GM12878 (cell line): ENCODE results near the gene TBXA2R. TPM values are rescaled to one million over a fixed set of nuclear protein-coding genes. Genes with fewer than 3 reads are reported as not detected.

Source experiments
- ATAC-seq: fragments of 200-7000 bp; cut with Tn5 transposase; 3 replicates; pipeline ENCODE4 v1.9.1; 2020; ENCODE audit warnings: mild to moderate bottlenecking, moderate library complexity
- BruUV-seq: library from RNA; stranded (reverse); fragments of 400-500 nt; replicated peaks from 2 replicates; lab custom pipeline; 2021; lab: Mats Ljungman, UMichigan
- CTCF ChIA-PET: fragments of 300-600 bp; sonication (Branson Sonifier 250); formaldehyde crosslinking; extraction: SDS; loops from one replicate; lab custom pipeline; 2021; ENCODE audit warnings: inconsistent platforms; lab: Yijun Ruan, JAX
- POLR2A ChIA-PET: fragments of 350-600 bp; formaldehyde crosslinking; extraction: SDS; loops from one replicate; lab custom pipeline; 2021; ENCODE audit warnings: inconsistent platforms; lab: Charles Lee
- RAD21 ChIA-PET: fragments of 300-600 bp; sonication (Branson Sonifier 250); formaldehyde crosslinking; loops from one replicate; lab custom pipeline; 2023; ENCODE audit warnings: antibody characterized with exemption; ENCODE audit not compliant: unreplicated experiment; lab: Charles Lee
- SMC1A ChIA-PET: fragments of 300-600 bp; sonication (Branson Sonifier 250); formaldehyde crosslinking; loops from one replicate; lab custom pipeline; 2023; ENCODE audit not compliant: unreplicated experiment, uncharacterized antibody; lab: Charles Lee
- DNase-seq: peaks from one replicate; pipeline ENCODE4 v3.0.0-alpha.2; 2011; ENCODE audit warnings: low read depth, low spot score
- FAIRE-seq: peaks from 3 replicates; lab custom pipeline; 2011; peaks lifted over from hg19 to GRCh38; lab: Jason Lieb, UNC
- H2AFZ ChIP-seq: 2 replicates; pipeline ENCODE4 v1.6.0; 2011; ENCODE audit warnings: low read depth, low read length, control low read depth; ENCODE audit not compliant: control insufficient read depth
- H3K27ac ChIP-seq: 2 replicates; pipeline ENCODE4 v1.5.1; 2011; ENCODE audit warnings: control low read depth; ENCODE audit not compliant: control insufficient read depth, insufficient read depth
- H3K27me3 ChIP-seq, 2 experiments: replicated peaks in 1 of 2; 2 replicates each; pipeline versions ENCODE4 v1.6.0 to v1.6.1; 2011; ENCODE audit warnings: low read length in 1 of 2; ENCODE audit not compliant: control insufficient read depth in 2 of 2, insufficient read depth in 2 of 2
- H3K36me3 ChIP-seq, 2 experiments: 2 replicates each; pipeline ENCODE4 v1.5.1; 2011; ENCODE audit warnings: low read length in 1 of 2; ENCODE audit not compliant: control insufficient read depth in 2 of 2, insufficient read depth in 2 of 2
- H3K4me1 ChIP-seq: 2 replicates; pipeline ENCODE4 v1.6.1; 2011; ENCODE audit warnings: mild to moderate bottlenecking, low read length, moderate library complexity, mixed read lengths; ENCODE audit not compliant: control insufficient read depth, insufficient read depth
- H3K4me2 ChIP-seq: 2 replicates; pipeline ENCODE4 v1.6.0; 2011; ENCODE audit warnings: control low read depth; ENCODE audit not compliant: control insufficient read depth, insufficient read depth
- H3K4me3 ChIP-seq: fragments of 200-600 bp; sonication (generic); 2 replicates; pipeline ENCODE4 v1.5.1; 2016
- H3K79me2 ChIP-seq: 2 replicates; pipeline ENCODE4 v1.6.0; 2011; ENCODE audit warnings: low read length; ENCODE audit not compliant: control insufficient read depth, insufficient read depth
- H3K9ac ChIP-seq: 2 replicates; pipeline ENCODE4 v1.8.0; 2011; ENCODE audit warnings: low read length, control low read depth, mixed read lengths; ENCODE audit not compliant: control insufficient read depth, insufficient read depth
- H3K9me3 ChIP-seq: replicated peaks from 3 replicates; pipeline ENCODE4 v1.5.1; 2011; ENCODE audit warnings: mild to moderate bottlenecking, low read length; ENCODE audit not compliant: control insufficient read depth, insufficient read depth
- H4K20me1 ChIP-seq: 2 replicates; pipeline ENCODE4 v1.6.0; 2011; ENCODE audit not compliant: control insufficient read depth, insufficient read depth
- BCL11A ChIP-seq: IDR thresholded peaks from 2 replicates; pipeline ENCODE4 v1.6.1; 2011; ENCODE audit warnings: low read depth, low read length
- BMI1 ChIP-seq: fragments of 450-650 bp; IDR thresholded peaks from 2 replicates; pipeline ENCODE4 v1.6.1; 2016; ENCODE audit warnings: mild to moderate bottlenecking, moderate library complexity, borderline replicate concordance
- CHD4 ChIP-seq: fragments of 200-600 bp; sonication (generic); IDR thresholded peaks from 2 replicates; pipeline ENCODE4 v1.6.1; 2016; ENCODE audit warnings: mild to moderate bottlenecking
- CREM ChIP-seq: IDR thresholded peaks from 2 replicates; pipeline ENCODE4 v1.6.1; 2014; ENCODE audit warnings: antibody characterized with exemption, low read depth
- HDAC2 ChIP-seq: fragments of 200-600 bp; sonication (generic); IDR thresholded peaks from 2 replicates; pipeline ENCODE4 v1.6.1; 2017
- MLLT1 ChIP-seq: fragments of 450-650 bp; IDR thresholded peaks from 2 replicates; pipeline ENCODE4 v1.6.1; 2016; ENCODE audit warnings: mild to moderate bottlenecking
- MXI1 ChIP-seq: fragments of 150-350 bp; IDR thresholded peaks from 2 replicates; pipeline ENCODE4 v1.6.1; 2011; ENCODE audit warnings: low read depth, mild to moderate bottlenecking, inconsistent platforms, low read length, improper control_type of control experiment
- PKNOX1 ChIP-seq: fragments of 450-650 bp; IDR thresholded peaks from 2 replicates; pipeline ENCODE4 v1.6.1; 2016; ENCODE audit warnings: mild to moderate bottlenecking
- RAD51 ChIP-seq: fragments of 450-650 bp; IDR thresholded peaks from 2 replicates; pipeline ENCODE4 v1.6.1; 2016; ENCODE audit warnings: moderate library complexity, mild to moderate bottlenecking, inconsistent platforms
- WGBS: methylation state at CpG from one replicate; pipeline ENCODE4 v1.1.6; 2016; ENCODE audit warnings: low lambda C conversion rate; ENCODE audit not compliant: insufficient replicate concordance, insufficient coverage; ENCODE audit errors: missing lambda C conversion rate; 5-methylcytosine and 5-hydroxymethylcytosine counted together
- in situ Hi-C: fragments of 300-500 bp; cut with MboI; formaldehyde crosslinking; loops from 9 replicates; pipeline ENCODE4 v1.14.3; 2018; ENCODE audit warnings: mixed read lengths
- intact Hi-C: fragments of 100-400 bp; cut with micrococcal nuclease; formaldehyde crosslinking; loops from one replicate; pipeline ENCODE4 v1.14.2; 2022; ENCODE audit not compliant: unreplicated experiment
- polyA plus RNA-seq, 11 experiments: library from polyadenylated mRNA; depleted of rRNA in 4 of 11; unstranded in 6 of 11; stranded (reverse) in 5 of 11; fragments of >200 nt; fragmentation: Nextera tagmentation in 4 of 11; fragmentation: Illumina TruSeq in 1 of 11; extraction: Ambion mirVana in 4 of 11; extraction: Trizol in 1 of 11; gene quantifications; 1 replicate in 1 of 11; 2 replicates in 10 of 11; pipeline versions ENCODE4 v1.2.1 to v1.2.3, GENCODE V29; 2011 to 2016; ENCODE audit warnings: inconsistent platforms in 2 of 11, missing spikeins in 2 of 11, low read depth in 1 of 11
- total RNA-seq, 4 experiments: library from RNA; depleted of rRNA in 3 of 4; stranded (reverse); fragments of >200 nt in 3 of 4; fragmentation: Illumina TruSeq in 1 of 4; extraction: Trizol in 1 of 4; gene quantifications; 2 replicates each; pipeline versions ENCODE4 v1.2.1 to v1.2.3, GENCODE V29; 2013 to 2021
- TF ChIP-seq, protein P1 (sequence below): fragments of 450-650 bp; IDR thresholded peaks from 2 replicates; pipeline ENCODE4 v1.6.1; 2018; ENCODE audit warnings: borderline replicate concordance, mild to moderate bottlenecking; ENCODE audit not compliant: partially characterized antibody
- TF ChIP-seq, protein P2 (sequence below): IDR thresholded peaks from 2 replicates; pipeline ENCODE4 v1.6.1; 2011; ENCODE audit warnings: low read depth, mild to moderate bottlenecking, low read length, moderate library complexity, borderline replicate concordance; ENCODE audit errors: extremely low read depth

Gene TBXA2R
- total and polyA plus RNA-seq, 10 of the 15 experiments (the other 5 are each of a cell fraction or from before 2014, with no cell fraction given), result 0.03 TPM; not detected in 8

DNA sequence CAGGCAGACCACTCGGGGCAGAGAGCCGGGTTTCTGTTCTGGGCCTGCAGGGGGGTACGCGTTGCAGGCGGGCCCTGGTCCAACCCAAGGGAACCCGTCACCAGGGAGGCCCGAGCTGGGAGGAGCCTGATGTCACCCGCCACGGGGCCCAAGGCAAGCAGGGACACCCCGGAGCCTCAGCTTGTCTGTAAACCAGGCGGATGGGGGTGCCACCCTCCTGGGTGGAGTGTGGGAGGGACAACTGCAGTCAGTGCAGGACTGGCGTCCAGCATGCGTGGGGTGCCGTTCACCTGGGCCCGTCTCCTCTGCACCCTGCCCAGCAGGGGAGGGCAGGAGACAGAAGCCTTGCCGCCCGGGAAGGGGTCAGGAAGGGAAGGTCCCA is 12.9 kb upstream of the TBXA2R start:
- TF ChIP-seq RAD51 (no peak), CREM (no peak), PKNOX1 (no peak), MLLT1 (no peak), CHD4 (no peak), BCL11A (no peak), BMI1 (no peak), MXI1 (no peak), HDAC2 (no peak)
- TF ChIP-seq, protein P1, sequence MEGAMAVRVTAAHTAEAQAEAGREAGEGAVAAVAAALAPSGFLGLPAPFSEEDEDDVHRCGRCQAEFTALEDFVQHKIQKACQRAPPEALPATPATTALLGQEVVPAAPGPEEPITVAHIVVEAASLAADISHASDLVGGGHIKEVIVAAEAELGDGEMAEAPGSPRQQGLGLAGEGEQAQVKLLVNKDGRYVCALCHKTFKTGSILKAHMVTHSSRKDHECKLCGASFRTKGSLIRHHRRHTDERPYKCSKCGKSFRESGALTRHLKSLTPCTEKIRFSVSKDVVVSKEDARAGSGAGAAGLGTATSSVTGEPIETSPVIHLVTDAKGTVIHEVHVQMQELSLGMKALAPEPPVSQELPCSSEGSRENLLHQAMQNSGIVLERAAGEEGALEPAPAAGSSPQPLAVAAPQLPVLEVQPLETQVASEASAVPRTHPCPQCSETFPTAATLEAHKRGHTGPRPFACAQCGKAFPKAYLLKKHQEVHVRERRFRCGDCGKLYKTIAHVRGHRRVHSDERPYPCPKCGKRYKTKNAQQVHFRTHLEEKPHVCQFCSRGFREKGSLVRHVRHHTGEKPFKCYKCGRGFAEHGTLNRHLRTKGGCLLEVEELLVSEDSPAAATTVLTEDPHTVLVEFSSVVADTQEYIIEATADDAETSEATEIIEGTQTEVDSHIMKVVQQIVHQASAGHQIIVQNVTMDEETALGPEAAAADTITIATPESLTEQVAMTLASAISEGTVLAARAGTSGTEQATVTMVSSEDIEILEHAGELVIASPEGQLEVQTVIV, result no peak
- TF ChIP-seq, protein P2, sequence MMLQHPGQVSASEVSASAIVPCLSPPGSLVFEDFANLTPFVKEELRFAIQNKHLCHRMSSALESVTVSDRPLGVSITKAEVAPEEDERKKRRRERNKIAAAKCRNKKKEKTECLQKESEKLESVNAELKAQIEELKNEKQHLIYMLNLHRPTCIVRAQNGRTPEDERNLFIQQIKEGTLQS, result no peak
- TF ChIP-seq, all 136 proteins: peak for 0
- FAIRE-seq, result no peak
- Histone ChIP-seq H3K9ac (no peak overlapping the region), H3K4me3 (no peak overlapping the region), H4K20me1 (no peaks in the 10 kb centered on the region), H3K4me1 (no peaks in the 10 kb centered on the region), H3K27ac (no peak overlapping the region), H2AFZ (no peak overlapping the region), H3K79me2 (peaks cover 2% of the 10 kb centered on the region), H3K9me3 (no peaks in the 10 kb centered on the region), H3K4me2 (no peak overlapping the region), H3K36me3 (peaks cover 0 to 11% of the 10 kb centered on the region in 2 experiments; a peak in 3 of 4 replicates), H3K27me3 (no peaks in the 10 kb centered on the region)
- ChIA-PET POLR2A (no interaction called here), RAD21 (no interaction called here), CTCF (interaction anchor here (1.8 to 2.3 kb wide), 2 partner anchors 65 to 75 kb away, joined by 6 to 7 read pairs; no protein-coding TSS in a partner anchor), SMC1A (no interaction called here)
- in situ Hi-C loops (no loop called here), intact Hi-C loops (no loop called here)
- ATAC-seq, result no peak
- 74% methylated on average over 17 of the region's 17 CpGs for WGBS
- DNase-seq, result no peak
- BruUV-seq, result no TSS peak
